Mesendoderm (in vitro differentiated cells): ENCODE measurements around the gene MRGPRE.

Source experiments
- DNase-seq: peaks from one replicate; pipeline ENCODE4 v3.0.0; 2013
- H2AK5ac ChIP-seq: 2 replicates; pipeline ENCODE4 v1.6.1; 2013; ENCODE audit warnings: low read length, inconsistent platforms
- H2BK120ac ChIP-seq: 2 replicates; pipeline ENCODE4 v1.6.1; 2013; ENCODE audit warnings: low read depth, mild to moderate bottlenecking, low read length, moderate library complexity, mixed read lengths
- H2BK15ac ChIP-seq: replicated peaks from 2 replicates; pipeline ENCODE4 v1.6.1; 2013; ENCODE audit warnings: low read depth, mild to moderate bottlenecking, moderate library complexity
- H2BK5ac ChIP-seq: 2 replicates; pipeline ENCODE4 v1.6.1; 2013; ENCODE audit warnings: low read length, inconsistent platforms
- H3K18ac ChIP-seq: 2 replicates; pipeline ENCODE4 v1.6.1; 2013; ENCODE audit warnings: mild to moderate bottlenecking, low read length, mixed read lengths
- H3K23ac ChIP-seq: one replicate; pipeline ENCODE4 v1.6.1; 2013; ENCODE audit warnings: low read length
- H3K27ac ChIP-seq: 2 replicates; pipeline ENCODE4 v1.5.1; 2013; ENCODE audit warnings: low read depth, mild to moderate bottlenecking, inconsistent platforms, low read length, moderate library complexity
- H3K27me3 ChIP-seq: 2 replicates; pipeline ENCODE4 v1.6.1; 2013; ENCODE audit warnings: low read length, control low read depth, mild to moderate bottlenecking, inconsistent platforms; ENCODE audit not compliant: insufficient read depth, poor library complexity
- H3K36me3 ChIP-seq: 2 replicates; pipeline ENCODE4 v1.6.1; 2013; ENCODE audit warnings: low read length, inconsistent platforms; ENCODE audit not compliant: control insufficient read depth, insufficient read depth
- H3K4ac ChIP-seq: one replicate; pipeline ENCODE4 v1.6.1; 2013; ENCODE audit warnings: low read depth, mild to moderate bottlenecking, low read length, moderate library complexity
- H3K4me1 ChIP-seq: 2 replicates; pipeline ENCODE4 v1.6.1; 2013; ENCODE audit warnings: low read depth, low read length, inconsistent platforms; ENCODE audit not compliant: control insufficient read depth
- H3K4me2 ChIP-seq: 2 replicates; pipeline ENCODE4 v1.6.1; 2013; ENCODE audit warnings: low read length
- H3K4me3 ChIP-seq: 2 replicates; pipeline ENCODE4 v1.5.1; 2013; ENCODE audit warnings: mild to moderate bottlenecking, low read length
- H3K56ac ChIP-seq: one replicate; pipeline ENCODE4 v1.6.1; 2013; ENCODE audit warnings: low read length
- H3K79me1 ChIP-seq: 2 replicates; pipeline ENCODE4 v1.6.1; 2013; ENCODE audit warnings: low read length, inconsistent platforms
- H3K79me2 ChIP-seq: 2 replicates; pipeline ENCODE4 v1.6.1; 2013; ENCODE audit warnings: mild to moderate bottlenecking, low read length; ENCODE audit not compliant: control insufficient read depth, insufficient read depth
- H3K9ac ChIP-seq: 2 replicates; pipeline ENCODE4 v1.6.1; 2013; ENCODE audit warnings: low read length, inconsistent platforms
- H4K5ac ChIP-seq: one replicate; pipeline ENCODE4 v1.6.1; 2013; ENCODE audit warnings: low read length
- H4K8ac ChIP-seq: one replicate; pipeline ENCODE4 v1.6.1; 2013; ENCODE audit warnings: low read depth, mild to moderate bottlenecking, control low read depth, low read length, moderate library complexity
- WGBS: extraction: QIAGEN DNeasy Blood & Tissue Kit; methylation state at CpG from one replicate; pipeline ENCODE4 v1.1.7; 2013; ENCODE audit warnings: low lambda C conversion rate, missing lambda C conversion rate; ENCODE audit not compliant: insufficient coverage; ENCODE audit errors: extremely low coverage; 5-methylcytosine and 5-hydroxymethylcytosine counted together

Gene MRGPRE

GRCh38 chr11:3221408-3222002 lies 10.7 kb downstream of the MRGPRE start:
- H3K4me1 ChIP-seq = no peaks in the 10 kb centered on the region
- H3K4ac ChIP-seq = no peak overlapping the region
- no peaks in the 10 kb centered on the region for H3K27me3 ChIP-seq
- no peak overlapping the region for H3K4me3 ChIP-seq
- H3K4me2 ChIP-seq = no peak overlapping the region
- WGBS = no CpG with 5 or more reads among the region's 27 CpGs
- no peak overlapping the region for H2AK5ac ChIP-seq
- H3K36me3 ChIP-seq = no peaks in the 10 kb centered on the region
- H4K5ac ChIP-seq = no peak overlapping the region
- no peak overlapping the region for H2BK120ac ChIP-seq
- DNase-seq = no peak
- H3K56ac ChIP-seq = no peak overlapping the region
- no peak overlapping the region for H2BK5ac ChIP-seq
- no peaks in the 10 kb centered on the region for H3K79me1 ChIP-seq
- H2BK15ac ChIP-seq = no peak overlapping the region
- H4K8ac ChIP-seq = no peak overlapping the region
- no peak overlapping the region for H3K27ac ChIP-seq
- H3K79me2 ChIP-seq = no peaks in the 10 kb centered on the region
- H3K23ac ChIP-seq = no peak overlapping the region
- H3K18ac ChIP-seq = no peak overlapping the region
- H3K9ac ChIP-seq = no peak overlapping the region

GRCh38 chr11:3220521-3221407 lies 11.5 kb downstream of the MRGPRE start:
- Histone ChIP-seq H3K79me2 (no peaks in the 10 kb centered on the region), H3K27ac (no peak overlapping the region), H3K4me2 (no peak overlapping the region), H3K56ac (no peak overlapping the region), H3K36me3 (no peaks in the 10 kb centered on the region), H2BK5ac (no peak overlapping the region), H2BK15ac (no peak overlapping the region), H3K23ac (no peak overlapping the region), H3K4ac (no peak overlapping the region), H4K8ac (no peak overlapping the region), H2BK120ac (no peak overlapping the region), H4K5ac (no peak overlapping the region), H2AK5ac (no peak overlapping the region), H3K79me1 (no peaks in the 10 kb centered on the region), H3K18ac (no peak overlapping the region), H3K9ac (no peak overlapping the region), H3K4me3 (no peak overlapping the region), H3K4me1 (no peaks in the 10 kb centered on the region), H3K27me3 (no peaks in the 10 kb centered on the region)
- no CpG with 5 or more reads among the region's 21 CpGs for WGBS
- no peak for DNase-seq

- Histone ChIP-seq H3K27me3 (no peaks in the 10 kb centered on the region), H3K56ac (no peak overlapping the region), H3K4ac (no peak overlapping the region), H3K4me2 (no peak overlapping the region), H4K8ac (no peak overlapping the region), H3K36me3 (no peaks in the 10 kb centered on the region), H3K9ac (no peak overlapping the region), H3K79me1 (no peaks in the 10 kb centered on the region), H2AK5ac (no peak overlapping the region), H3K18ac (no peak overlapping the region), H2BK5ac (no peak overlapping the region), H3K79me2 (no peaks in the 10 kb centered on the region), H3K4me1 (no peaks in the 10 kb centered on the region), H2BK120ac (no peak overlapping the region), H3K4me3 (no peak overlapping the region), H3K27ac (no peak overlapping the region), H4K5ac (no peak overlapping the region), H3K23ac (no peak overlapping the region), H2BK15ac (no peak overlapping the region)
- DNase-seq = no peak
- WGBS = no CpG with 5 or more reads among the region's 11 CpGs
Observed at GRCh38 chr11:3220101-3220500, 12.1 kb downstream of the MRGPRE start.

GRCh38 chr11:3219281-3219892 lies 12.8 kb downstream of the MRGPRE start:
- Histone ChIP-seq H3K27ac (no peak overlapping the region), H3K4me3 (no peak overlapping the region), H2AK5ac (no peak overlapping the region), H3K79me2 (no peaks in the 10 kb centered on the region), H3K27me3 (no peaks in the 10 kb centered on the region), H2BK120ac (no peak overlapping the region), H4K5ac (no peak overlapping the region), H3K18ac (no peak overlapping the region), H3K4ac (no peak overlapping the region), H3K23ac (no peak overlapping the region), H3K36me3 (no peaks in the 10 kb centered on the region), H3K4me2 (no peak overlapping the region), H3K56ac (no peak overlapping the region), H3K4me1 (no peaks in the 10 kb centered on the region), H3K9ac (no peak overlapping the region), H2BK15ac (no peak overlapping the region), H4K8ac (no peak overlapping the region), H2BK5ac (no peak overlapping the region), H3K79me1 (no peaks in the 10 kb centered on the region)
- WGBS = no CpG with 5 or more reads among the region's 14 CpGs
- no peak for DNase-seq

- Histone ChIP-seq H2BK120ac (no peak within 1 kb of the TSS), H3K23ac (no peak within 1 kb of the TSS), H3K27me3 (no peaks in the 10 kb centered on the region), H2AK5ac (no peak within 1 kb of the TSS), H3K79me1 (no peaks in the 10 kb centered on the region), H3K56ac (no peak within 1 kb of the TSS), H3K18ac (no peak within 1 kb of the TSS), H2BK5ac (no peak within 1 kb of the TSS), H3K4me1 (no peaks in the 10 kb centered on the region), H4K5ac (no peak within 1 kb of the TSS), H3K36me3 (no peaks in the 10 kb centered on the region), H3K9ac (no peak within 1 kb of the TSS), H3K27ac (no peak within 1 kb of the TSS), H2BK15ac (no peak within 1 kb of the TSS), H3K4me2 (no peak within 1 kb of the TSS), H3K4me3 (no peak within 1 kb of the TSS), H4K8ac (no peak within 1 kb of the TSS), H3K4ac (no peak within 1 kb of the TSS), H3K79me2 (no peaks in the 10 kb centered on the region)
- no CpG with 5 or more reads among the region's 35 CpGs for WGBS
- DNase-seq = no peak
Observed at GRCh38 chr11:3218483-3219280, 13.5 kb downstream of the MRGPRE start, which contains the start of gene MRGPRG. TSS of gene MRGPRG (minus strand) at chr11:3218813. CDS start at chr11:3218813, 0 bp downstream.
